Aorta (tissue), 5 donors: ENCODE data around the gene DHX32. TPM values are rescaled to one million over a fixed set of nuclear protein-coding genes. Genes with fewer than 3 reads are reported as not detected.
A peak's percentile ranks its signal among the peaks of the same experiment; 100 is the strongest.

Experiments used
- ATAC-seq: fragments of 200-7000 bp; cut with Tn5 transposase; one replicate; pipeline ENCODE4 v1.9.1; 2022; ENCODE audit warnings: moderate library complexity; ENCODE audit not compliant: low FRiP score
- DNase-seq, 2 donors: peaks; one replicate each; pipeline ENCODE4 v3.0.0-alpha.2; 2020
- H3K27ac ChIP-seq, 2 donors: one replicate each; pipeline ENCODE4 v1.5.1; 2013; ENCODE audit warnings: low read length in 2 of 2, mild to moderate bottlenecking in 2 of 2, moderate library complexity in 2 of 2, control low read depth in 1 of 2, inconsistent platforms in 1 of 2, low read depth in 1 of 2
- H3K27me3 ChIP-seq, 2 donors: one replicate each; pipeline ENCODE4 v1.6.1; 2013; ENCODE audit warnings: control low read depth in 1 of 2, low read length in 1 of 2, mild to moderate bottlenecking in 1 of 2, moderate library complexity in 1 of 2; ENCODE audit not compliant: insufficient read depth in 2 of 2, control insufficient read depth in 1 of 2
- H3K36me3 ChIP-seq, 2 donors: one replicate each; pipeline ENCODE4 v1.6.1; 2013; ENCODE audit warnings: control low read depth in 1 of 2, low read length in 1 of 2, mild to moderate bottlenecking in 1 of 2; ENCODE audit not compliant: insufficient read depth in 2 of 2, control insufficient read depth in 1 of 2
- H3K4me1 ChIP-seq, 2 donors: one replicate each; pipeline ENCODE4 v1.6.1; 2013; ENCODE audit warnings: low read length in 2 of 2, control low read depth in 1 of 2, mild to moderate bottlenecking in 1 of 2, moderate library complexity in 1 of 2; ENCODE audit not compliant: insufficient read depth in 2 of 2, control insufficient read depth in 1 of 2
- H3K4me3 ChIP-seq, 2 donors: one replicate each; pipeline ENCODE4 v1.5.1; 2013; ENCODE audit warnings: low read length in 2 of 2, control low read depth in 1 of 2, mild to moderate bottlenecking in 1 of 2
- H3K9me3 ChIP-seq: one replicate; pipeline ENCODE4 v1.6.1; 2013; ENCODE audit warnings: mild to moderate bottlenecking, low read length; ENCODE audit not compliant: control insufficient read depth
- WGBS, 2 donors: extraction: QIAGEN DNeasy Blood & Tissue Kit; methylation state at CpG; one replicate each; pipeline ENCODE4 v1.1.7; 2013; 5-methylcytosine and 5-hydroxymethylcytosine counted together
- intact Hi-C, 2 donors: fragments of 100-400 bp; cut with DNase I; formaldehyde crosslinking; loops; one replicate each; pipeline versions ENCODE4 v1.14.2 to v1.15.0; 2022
- polyA plus RNA-seq, 2 donors: library from polyadenylated mRNA; stranded (reverse); fragments of 200-250 nt; gene quantifications; one replicate each; pipeline ENCODE4 v1.2.3, GENCODE V29; 2013
- total RNA-seq, 2 donors: library from RNA; stranded (reverse); fragmentation: NEBNext Ultra II Directional; extraction: Animal tissue kit (Norgen Biotek cat#: 25700); gene quantifications; one replicate each; pipeline ENCODE4 v1.2.1, GENCODE V29; 2021
- donor health status: healthy with polysubstance abuse.
- donor health status: Bipolar disorder and iron deficiency.
- donor health status: DM: no; HTN: no; CAD: no.
- donor health status: DM: no; HTN: no; CAD: no.
- donor health status: DM: yes; HTN: yes; CAD: no.

DHX32 gene
- total and polyA plus RNA-seq, 4 donors = 9.5 to 22.6 (median 16.0) TPM

DNA sequence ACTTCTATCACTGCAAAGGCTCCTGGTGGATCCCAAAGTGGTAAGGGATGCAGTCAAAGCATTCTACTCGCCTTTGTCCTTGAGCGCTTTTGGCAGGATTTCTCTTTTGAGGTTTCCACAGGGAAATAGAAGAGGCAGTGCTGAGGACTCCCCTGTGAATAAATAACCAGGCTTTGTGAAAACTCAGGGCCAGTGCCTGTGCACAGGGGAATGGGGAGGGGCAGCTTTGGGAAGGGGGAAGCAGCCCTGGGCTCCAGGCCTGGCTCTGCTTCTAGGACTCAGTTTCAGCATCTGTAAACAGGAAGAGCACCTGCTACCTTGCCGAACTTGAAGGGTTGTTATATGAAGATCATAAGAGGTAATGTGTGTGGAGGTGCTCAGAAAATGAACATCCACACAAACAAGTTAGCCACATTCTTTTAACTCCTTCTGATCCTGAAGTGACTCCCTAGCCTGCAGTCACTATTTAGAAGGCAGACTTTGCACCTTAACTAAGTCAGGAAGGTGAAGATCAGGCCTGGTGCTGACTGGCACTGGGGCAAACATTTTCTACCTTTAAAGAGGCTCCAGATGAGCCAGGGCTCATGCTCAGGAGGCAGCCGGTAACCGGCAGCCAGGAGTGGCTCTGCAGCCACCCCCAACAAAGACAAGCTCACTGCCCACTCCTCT is 83.0 kb downstream of the DHX32 start:
- no peaks in the 10 kb centered on the region for H3K27me3 ChIP-seq
- intact Hi-C loops = no loop called here
- 52 to 65% methylated on average over 5 of the region's 5 CpGs for WGBS, 2 donors
- H3K9me3 ChIP-seq = no peaks in the 10 kb centered on the region
- ATAC-seq = no peak
- DNase-seq = no peak
- no peaks in the 10 kb centered on the region for H3K4me1 ChIP-seq
- H3K27ac ChIP-seq = no peak overlapping the region
- H3K36me3 ChIP-seq = peaks cover 0 to 8% of the 10 kb centered on the region in 2 donors
- H3K4me3 ChIP-seq = no peak overlapping the region

DNA sequence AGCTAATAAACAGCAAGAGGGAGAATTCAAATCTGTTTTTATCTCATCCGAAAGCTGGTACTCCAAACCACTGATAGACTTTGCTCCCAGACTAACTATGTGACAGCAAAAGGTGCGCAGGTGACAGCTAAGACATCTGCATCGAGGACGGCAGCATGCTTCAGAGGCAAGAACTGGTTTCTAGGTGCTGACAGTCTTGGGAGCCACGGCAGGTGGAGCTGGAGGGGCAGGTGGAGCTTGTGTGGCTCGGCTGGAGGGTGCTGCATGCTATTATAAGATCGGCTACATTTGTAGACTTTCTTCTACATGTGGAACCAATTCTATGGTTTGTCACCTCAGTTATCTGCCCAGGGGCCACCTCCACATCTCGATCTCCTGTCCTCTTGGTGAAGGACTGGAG is 83.7 kb downstream of the DHX32 start:
- ATAC-seq = no peak
- H3K9me3 ChIP-seq = no peaks in the 10 kb centered on the region
- intact Hi-C loops = no loop called here
- H3K36me3 ChIP-seq = peaks cover 0 to 10% of the 10 kb centered on the region in 2 donors
- no peaks in the 10 kb centered on the region for H3K27me3 ChIP-seq
- H3K4me1 ChIP-seq = no peaks in the 10 kb centered on the region
- H3K4me3 ChIP-seq = no peak overlapping the region
- 89 to 91% methylated on average over 8 of the region's 8 CpGs for WGBS, 2 donors
- no peak overlapping the region for H3K27ac ChIP-seq
- DNase-seq = no peak

DNA sequence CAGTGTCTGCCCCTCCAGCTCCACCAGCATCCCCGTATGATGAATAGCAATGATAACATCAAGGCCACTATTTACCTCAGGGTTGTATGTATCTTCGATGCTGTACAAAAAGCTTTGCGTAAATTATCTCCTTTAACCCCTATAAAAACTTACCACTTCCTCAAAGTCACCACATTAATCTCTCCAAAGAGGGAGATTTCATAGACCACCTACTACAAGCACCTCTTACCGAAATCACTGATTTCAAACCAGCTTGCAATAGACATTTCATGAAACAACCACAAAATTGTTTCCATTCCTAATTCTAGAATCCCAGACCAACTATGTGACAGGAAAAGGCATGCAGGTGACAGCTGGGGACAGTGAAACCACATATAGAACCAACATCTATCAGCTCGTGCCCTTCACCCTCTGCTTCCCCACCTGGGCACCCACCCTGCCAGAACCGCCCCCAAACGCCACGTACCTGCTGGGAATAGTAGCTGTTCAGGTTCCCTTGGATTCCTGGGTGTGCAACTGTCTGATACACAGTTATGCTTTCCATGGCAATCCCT is 85.4 kb downstream of the DHX32 start:
- ATAC-seq = no peak
- H3K9me3 ChIP-seq = no peaks in the 10 kb centered on the region
- no peak overlapping the region for H3K4me3 ChIP-seq
- H3K36me3 ChIP-seq = peaks cover 0 to 11% of the 10 kb centered on the region in 2 donors
- DNase-seq = no peak
- H3K27ac ChIP-seq = no peak overlapping the region
- WGBS, 2 donors = 81 to 87% methylated on average over 8 of the region's 8 CpGs
- no peaks in the 10 kb centered on the region for H3K27me3 ChIP-seq
- intact Hi-C loops = no loop called here
- H3K4me1 ChIP-seq = no peaks in the 10 kb centered on the region

DNA sequence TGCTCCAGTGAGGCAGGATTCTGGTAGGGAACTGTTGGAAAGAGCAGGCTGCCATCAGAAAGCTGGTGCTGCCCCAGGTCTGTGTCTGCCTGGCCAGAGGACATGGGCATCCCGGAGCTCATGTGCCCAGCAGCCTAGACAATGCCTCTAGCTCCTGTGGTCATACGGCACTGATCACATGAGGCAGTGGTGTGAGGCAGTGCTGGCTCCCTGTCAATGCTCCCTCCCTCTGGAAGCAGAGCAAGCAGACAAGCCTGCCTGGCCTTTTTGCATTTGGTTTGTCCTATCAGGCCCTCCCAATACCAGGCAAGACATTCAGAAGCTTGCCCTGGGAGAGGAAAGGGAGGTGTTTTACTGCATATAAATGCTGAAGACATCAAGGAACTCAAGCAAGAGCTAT is 86.0 kb downstream of the DHX32 start:
- ATAC-seq (peak; percentile 6), DNase-seq (no peak)
- Histone ChIP-seq H3K4me3 (no peak overlapping the region), H3K36me3 (peaks cover 0 to 11% of the 10 kb centered on the region in 2 donors), H3K9me3 (no peaks in the 10 kb centered on the region), H3K4me1 (no peaks in the 10 kb centered on the region), H3K27me3 (no peaks in the 10 kb centered on the region), H3K27ac (no peak overlapping the region)
- intact Hi-C loops = no loop called here
- WGBS, 2 donors = 71 to 77% methylated on average over 2 of the region's 2 CpGs

DNA sequence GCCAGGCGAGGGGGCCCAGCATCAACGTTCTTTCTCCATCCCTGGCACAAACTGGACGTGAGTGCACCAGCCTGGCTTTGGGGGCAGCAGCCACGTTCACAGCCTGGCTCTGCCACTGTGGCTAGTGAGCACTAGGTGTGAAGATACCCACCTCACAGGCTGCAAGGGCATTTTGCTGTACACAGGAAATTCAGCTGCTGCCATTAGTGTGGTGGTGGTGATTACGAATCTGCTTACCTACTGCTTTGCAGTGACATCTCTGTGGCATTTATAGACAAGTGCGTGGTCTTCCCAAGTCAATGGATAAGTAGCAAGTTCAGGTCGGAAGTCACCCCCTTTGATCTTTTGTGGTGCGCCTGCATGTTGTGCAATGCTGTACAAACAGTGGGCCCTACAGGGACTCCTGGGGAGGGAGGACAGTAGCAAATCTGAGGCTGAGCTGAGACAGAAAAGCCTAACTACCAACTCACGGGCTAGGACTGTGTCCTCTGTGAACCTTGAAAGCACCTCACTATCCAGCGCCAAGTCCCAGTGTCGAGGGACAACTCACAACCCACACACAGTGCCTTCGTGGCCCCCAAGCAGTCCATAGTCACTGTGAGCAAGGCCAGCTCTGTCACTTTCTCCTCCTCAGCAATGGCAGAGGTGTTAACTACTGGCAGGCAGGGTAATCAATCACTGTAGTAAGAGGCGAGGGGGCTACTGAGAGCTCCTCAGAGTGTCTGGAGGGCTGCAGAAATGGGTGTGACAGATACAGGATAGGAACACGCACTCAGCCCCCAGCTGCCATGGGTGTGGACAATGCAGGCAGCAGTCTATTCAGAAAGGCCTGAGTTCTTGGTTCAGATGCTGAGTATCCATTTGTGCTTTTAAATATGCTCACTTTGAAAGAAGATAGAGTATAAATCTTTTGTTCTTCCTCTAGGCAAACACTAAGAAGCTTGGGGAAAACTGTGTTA is 88.5 kb downstream of the DHX32 start:
- 78 to 84% methylated on average over 14 of the region's 14 CpGs for WGBS, 2 donors
- intact Hi-C loops = no loop called here
- peaks cover 0 to 11% of the 10 kb centered on the region in 2 donors for H3K36me3 ChIP-seq

DNA sequence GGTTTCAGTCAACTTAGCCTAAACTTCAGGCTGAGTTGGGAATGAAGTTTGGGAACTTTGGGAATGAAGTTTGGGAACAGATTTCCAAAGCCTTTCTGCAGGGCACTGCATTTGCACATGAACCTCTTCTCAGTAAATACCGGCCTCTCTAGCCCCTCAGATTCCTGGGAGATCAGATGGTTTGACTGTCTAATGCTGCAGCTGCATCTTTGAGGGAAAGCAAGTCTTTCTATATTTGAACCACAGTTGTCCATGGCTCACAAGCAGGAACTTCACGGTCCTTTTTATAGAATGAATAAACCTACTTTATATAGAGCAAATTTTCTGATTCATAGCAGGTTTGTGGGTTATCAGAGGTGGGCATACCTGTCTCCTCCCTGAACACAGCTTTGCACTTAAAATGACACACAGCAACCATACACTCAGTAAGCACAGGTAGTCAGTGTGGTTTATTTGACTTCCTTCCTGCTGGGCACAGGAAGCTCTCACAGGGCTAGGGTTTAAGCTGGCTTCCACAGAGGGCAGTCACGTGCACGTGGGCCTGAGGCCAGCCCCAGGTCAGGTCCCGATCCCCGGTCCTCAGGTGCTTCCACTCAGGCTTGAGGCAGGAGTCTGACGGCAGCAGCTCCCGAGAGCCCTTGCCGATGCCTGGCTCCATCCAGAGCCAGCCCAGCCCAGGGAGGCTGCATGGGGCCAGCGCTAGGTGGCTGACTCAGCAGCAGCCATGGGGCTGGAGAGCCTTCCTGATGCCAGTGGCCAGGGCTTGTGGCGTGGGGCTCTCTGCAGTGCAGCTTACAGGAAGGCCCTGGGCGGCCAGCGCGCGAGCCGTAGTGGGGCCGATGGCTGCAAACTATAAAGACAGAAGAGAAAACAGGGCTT is 92.7 kb downstream of the DHX32 start:
- H3K27me3 ChIP-seq = no peaks in the 10 kb centered on the region
- WGBS, 2 donors = 88 to 90% methylated on average over 17 of the region's 17 CpGs

More for the DNA sequence above, 88.5 kb downstream of the DHX32 start:
- H3K27ac ChIP-seq = no peak overlapping the region
- no peaks in the 10 kb centered on the region for H3K27me3 ChIP-seq
- no peak for DNase-seq
- no peaks in the 10 kb centered on the region for H3K4me1 ChIP-seq
- H3K9me3 ChIP-seq = no peaks in the 10 kb centered on the region
- no peak overlapping the region for H3K4me3 ChIP-seq
- ATAC-seq = no peak

More for the DNA sequence above, 92.7 kb downstream of the DHX32 start:
- H3K4me1 ChIP-seq = no peaks in the 10 kb centered on the region
- intact Hi-C loops = no loop called here
- DNase-seq = no peak
- peak; percentile 13 for ATAC-seq
- no peak overlapping the region for H3K4me3 ChIP-seq
- no peaks in the 10 kb centered on the region for H3K9me3 ChIP-seq
- H3K36me3 ChIP-seq = peaks cover 0 to 4% of the 10 kb centered on the region in 2 donors
- no peak overlapping the region for H3K27ac ChIP-seq
